GM23338 (cell line): ENCODE data around the gene MYH10. TPM values are rescaled to one million over a fixed set of nuclear protein-coding genes. Genes with fewer than 3 reads are reported as not detected.

Experiments used
- ATAC-seq: fragments of 200-7000 bp; cut with Tn5 transposase; 3 replicates; pipeline ENCODE4 v1.9.1; 2020
- DNase-seq: peaks from one replicate; pipeline ENCODE4 v3.0.0-alpha.2; 2015; ENCODE audit warnings: low spot score
- H2AFZ ChIP-seq: fragments of 200-600 bp; sonication (generic); 2 replicates; pipeline ENCODE4 v1.8.0; 2016; ENCODE audit warnings: antibody characterized with exemption, mild to moderate bottlenecking, moderate library complexity
- H3F3A ChIP-seq: fragments of 200-600 bp; sonication (generic); replicated peaks from 2 replicates; pipeline ENCODE4 v1.8.0; 2017; ENCODE audit warnings: antibody characterized with exemption, mixed run types, low read depth
- H3K27ac ChIP-seq: fragments of 200-600 bp; sonication (generic); 2 replicates; pipeline ENCODE4 v1.6.1; 2016; ENCODE audit warnings: low read depth
- H3K27me3 ChIP-seq: fragments of 200-600 bp; sonication (generic); 2 replicates; pipeline ENCODE4 v1.8.0; 2016; ENCODE audit warnings: mild to moderate bottlenecking, mixed run types, moderate library complexity; ENCODE audit not compliant: insufficient read depth
- H3K36me3 ChIP-seq: fragments of 200-600 bp; sonication (generic); 2 replicates; pipeline ENCODE4 v1.8.0; 2016; ENCODE audit warnings: mild to moderate bottlenecking; ENCODE audit not compliant: insufficient read depth
- H3K4me1 ChIP-seq: fragments of 200-600 bp; sonication (generic); 2 replicates; pipeline ENCODE4 v1.8.0; 2016; ENCODE audit warnings: mild to moderate bottlenecking, moderate library complexity; ENCODE audit not compliant: insufficient read depth
- H3K4me2 ChIP-seq: fragments of 200-600 bp; sonication (generic); 2 replicates; pipeline ENCODE4 v1.7.1; 2017; ENCODE audit warnings: mixed run types
- H3K4me3 ChIP-seq: fragments of 200-600 bp; sonication (generic); 2 replicates; pipeline ENCODE4 v1.6.1; 2016; ENCODE audit warnings: mixed run types
- H3K79me2 ChIP-seq: fragments of 200-600 bp; sonication (generic); replicated peaks from 2 replicates; pipeline ENCODE4 v1.8.0; 2017; ENCODE audit warnings: mild to moderate bottlenecking; ENCODE audit not compliant: insufficient read depth
- H3K9me2 ChIP-seq: fragments of 200-600 bp; sonication (generic); 2 replicates; pipeline ENCODE4 v1.8.0; 2017; ENCODE audit not compliant: insufficient read depth
- H4K20me1 ChIP-seq: fragments of 200-600 bp; sonication (generic); replicated peaks from 2 replicates; pipeline ENCODE4 v1.8.0; 2017; ENCODE audit warnings: mild to moderate bottlenecking; ENCODE audit not compliant: insufficient read depth
- H3K27ac Mint-ChIP-seq: 2 replicates; pipeline ENCODE4 v1.8.0; 2020; ENCODE audit warnings: inconsistent platforms, mild to moderate bottlenecking, moderate library complexity, mixed read lengths
- H3K27me3 Mint-ChIP-seq: 3 replicates; pipeline ENCODE4 v1.8.0; 2022; ENCODE audit warnings: low read depth, mild to moderate bottlenecking, moderate library complexity, mixed read lengths, inconsistent platforms; ENCODE audit not compliant: insufficient read depth, poor library complexity
- H3K36me3 Mint-ChIP-seq: 3 replicates; pipeline ENCODE4 v1.8.0; 2021; ENCODE audit warnings: low read depth, mild to moderate bottlenecking, inconsistent platforms, moderate library complexity, mixed read lengths
- H3K4me1 Mint-ChIP-seq: 3 replicates; pipeline ENCODE4 v1.8.0; 2020; ENCODE audit warnings: mild to moderate bottlenecking, inconsistent platforms, mixed read lengths
- H3K4me3 Mint-ChIP-seq: 3 replicates; pipeline ENCODE4 v1.8.0; 2021; ENCODE audit warnings: moderate library complexity, mild to moderate bottlenecking, inconsistent platforms, mixed read lengths
- H3K9me3 Mint-ChIP-seq: 3 replicates; pipeline ENCODE4 v1.8.0; 2020; ENCODE audit warnings: moderate library complexity, mild to moderate bottlenecking, inconsistent platforms, mixed read lengths
- CREB1 ChIP-seq: fragments of 250-450 bp; sonication (Bioruptor Pico); IDR thresholded peaks from 2 replicates; pipeline ENCODE4 v1.5.0; 2020; ENCODE audit warnings: low read depth, mild to moderate bottlenecking, moderate library complexity
- ETS1 ChIP-seq: IDR thresholded peaks from 2 replicates; pipeline ENCODE4 v1.6.1; 2016; ENCODE audit warnings: antibody characterized with exemption
- EZH2 ChIP-seq: fragments of 200-600 bp; sonication (generic); IDR thresholded peaks from one replicate; pipeline ENCODE4 v1.8.0; 2017; ENCODE audit warnings: antibody characterized with exemption, mild to moderate bottlenecking, low read depth; ENCODE audit not compliant: unreplicated experiment
- EZH2phosphoT487 ChIP-seq: fragments of 200-600 bp; sonication (generic); IDR thresholded peaks from one replicate; pipeline ENCODE4 v1.8.1; 2018; ENCODE audit warnings: antibody characterized with exemption; ENCODE audit not compliant: unreplicated experiment
- JUNB ChIP-seq: IDR thresholded peaks from one replicate; pipeline ENCODE4 v1.6.1; 2016; ENCODE audit warnings: antibody characterized with exemption; ENCODE audit not compliant: unreplicated experiment
- NANOG ChIP-seq: IDR thresholded peaks from 2 replicates; pipeline ENCODE4 v1.6.1; 2016; ENCODE audit warnings: antibody characterized with exemption, borderline replicate concordance
- POLR2AphosphoS5 ChIP-seq: IDR thresholded peaks from 2 replicates; pipeline ENCODE4 v1.6.1; 2016; ENCODE audit warnings: antibody characterized with exemption, low read depth
- REST ChIP-seq: IDR thresholded peaks from one replicate; pipeline ENCODE4 v1.6.1; 2018; ENCODE audit warnings: antibody characterized with exemption; ENCODE audit not compliant: unreplicated experiment
- STAT1 ChIP-seq: IDR thresholded peaks from one replicate; pipeline ENCODE4 v1.6.1; 2016; ENCODE audit warnings: antibody characterized with exemption; ENCODE audit not compliant: unreplicated experiment
- ZNF114 ChIP-seq: fragments of 250-450 bp; sonication (Bioruptor Pico); IDR thresholded peaks from 2 replicates; pipeline ENCODE4 v1.5.0; 2020; ENCODE audit warnings: mild to moderate bottlenecking, moderate library complexity
- ZNF331 ChIP-seq: fragments of 250-450 bp; sonication (Bioruptor Pico); IDR thresholded peaks from 2 replicates; pipeline ENCODE4 v1.5.0; 2020; ENCODE audit warnings: low read depth, mild to moderate bottlenecking, moderate library complexity
- ZNF462 ChIP-seq: fragments of 250-450 bp; sonication (Bioruptor Pico); IDR thresholded peaks from 2 replicates; pipeline ENCODE4 v1.5.0; 2020; ENCODE audit warnings: mild to moderate bottlenecking, moderate library complexity
- polyA plus RNA-seq: library from polyadenylated mRNA; unstranded; fragments of >200 nt; fragmentation: Nextera tagmentation; extraction: Ambion mirVana; gene quantifications from 2 replicates; pipeline ENCODE4 v1.2.1, GENCODE V29; 2016
- total RNA-seq: library from RNA; depleted of rRNA; stranded (reverse); fragments of >200 nt; shearing (Covaris generic); gene quantifications from 2 replicates; pipeline ENCODE4 v1.2.3, GENCODE V29; 2014
- TF ChIP-seq, protein P1 (sequence below), 2 experiments: fragments of 200-600 bp in 1 of 2; sonication (generic) in 1 of 2; conservative IDR thresholded peaks; 2 replicates each; pipeline versions ENCODE4 v1.5.1 to v1.6.1; 2016 to 2017; ENCODE audit warnings: antibody characterized with exemption in 2 of 2, low read depth in 2 of 2, mild to moderate bottlenecking in 2 of 2, moderate library complexity in 1 of 2

The MYH10 gene
- total and polyA plus RNA-seq, 2 experiments from 2014 or later = 89.5 to 230 TPM

DNA sequence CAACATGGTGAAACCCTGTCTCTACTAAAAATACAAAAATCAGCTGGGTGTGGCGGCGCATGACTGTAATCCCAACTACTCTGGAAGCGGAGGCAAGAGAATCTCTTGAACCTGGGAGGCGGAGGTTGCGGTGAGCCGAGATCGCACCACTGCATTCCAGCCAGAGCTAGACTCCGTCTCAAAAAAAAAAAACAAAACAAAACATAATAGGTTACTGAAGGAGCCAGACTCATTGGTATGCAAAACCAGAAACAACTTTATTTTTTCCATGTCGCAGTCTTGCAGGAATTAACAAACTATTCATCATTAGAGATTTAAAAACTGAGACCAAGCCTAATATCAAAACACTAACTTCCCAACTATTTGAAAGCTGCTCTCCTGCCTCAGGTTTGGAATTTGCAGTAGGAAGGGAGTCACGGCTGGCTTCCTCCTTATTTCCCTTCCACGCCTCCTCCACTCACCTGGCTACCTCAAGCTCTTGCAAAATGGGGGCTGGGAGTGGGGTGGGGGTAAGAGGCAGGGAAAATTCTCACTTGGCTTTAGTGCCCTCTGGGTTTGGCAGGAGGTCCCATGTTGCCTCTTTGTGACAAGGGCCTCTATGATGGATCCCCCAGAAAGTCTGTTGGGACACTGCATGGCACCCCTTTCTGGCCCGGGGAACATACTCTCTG lies 34.1 kb upstream of the MYH10 start:
- H3K4me3 Mint-ChIP-seq = no peak overlapping the region
- H3K9me2 ChIP-seq = no peaks in the 10 kb centered on the region
- H3K4me1 Mint-ChIP-seq = 0 out of 3 replicates have a peak, but pooled peaks cover 4% of the 10 kb centered on the region
- H4K20me1 ChIP-seq = no peaks in the 10 kb centered on the region
- H3K36me3 Mint-ChIP-seq = no peaks in the 10 kb centered on the region
- H3K27ac ChIP-seq = no peak overlapping the region
- H3K4me2 ChIP-seq = no peak overlapping the region
- H3F3A ChIP-seq = no peaks in the 10 kb centered on the region
- H3K4me1 ChIP-seq = peaks cover 7% of the 10 kb centered on the region; the same call in 1 of the 2 replicates
- no peaks in the 10 kb centered on the region for H3K27me3 ChIP-seq
- ATAC-seq (no peak), DNase-seq (no peak)
- no peaks in the 10 kb centered on the region for H3K79me2 ChIP-seq
- H3K36me3 ChIP-seq = no peaks in the 10 kb centered on the region
- TF ChIP-seq ZNF462 (no peak), REST (no peak), POLR2AphosphoS5 (no peak), CREB1 (no peak), ETS1 (no peak), EZH2 (no peak), JUNB (no peak), STAT1 (no peak), EZH2phosphoT487 (no peak), ZNF331 (CRISPR knock-in tag) (no peak), ZNF114 (CRISPR knock-in tag) (no peak), NANOG (no peak)
- TF ChIP-seq, protein P1, sequence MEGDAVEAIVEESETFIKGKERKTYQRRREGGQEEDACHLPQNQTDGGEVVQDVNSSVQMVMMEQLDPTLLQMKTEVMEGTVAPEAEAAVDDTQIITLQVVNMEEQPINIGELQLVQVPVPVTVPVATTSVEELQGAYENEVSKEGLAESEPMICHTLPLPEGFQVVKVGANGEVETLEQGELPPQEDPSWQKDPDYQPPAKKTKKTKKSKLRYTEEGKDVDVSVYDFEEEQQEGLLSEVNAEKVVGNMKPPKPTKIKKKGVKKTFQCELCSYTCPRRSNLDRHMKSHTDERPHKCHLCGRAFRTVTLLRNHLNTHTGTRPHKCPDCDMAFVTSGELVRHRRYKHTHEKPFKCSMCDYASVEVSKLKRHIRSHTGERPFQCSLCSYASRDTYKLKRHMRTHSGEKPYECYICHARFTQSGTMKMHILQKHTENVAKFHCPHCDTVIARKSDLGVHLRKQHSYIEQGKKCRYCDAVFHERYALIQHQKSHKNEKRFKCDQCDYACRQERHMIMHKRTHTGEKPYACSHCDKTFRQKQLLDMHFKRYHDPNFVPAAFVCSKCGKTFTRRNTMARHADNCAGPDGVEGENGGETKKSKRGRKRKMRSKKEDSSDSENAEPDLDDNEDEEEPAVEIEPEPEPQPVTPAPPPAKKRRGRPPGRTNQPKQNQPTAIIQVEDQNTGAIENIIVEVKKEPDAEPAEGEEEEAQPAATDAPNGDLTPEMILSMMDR (conservative IDR thresholded peaks at IDR 0.05; ENCODE audit: low read depth in 2 of 2) = no peak
- no peak overlapping the region for H3K27ac Mint-ChIP-seq
- peaks cover 4% of the 10 kb centered on the region for H3K27me3 Mint-ChIP-seq
- no peak overlapping the region for H3K4me3 ChIP-seq
- H3K9me3 Mint-ChIP-seq = no peaks in the 10 kb centered on the region
- no peak overlapping the region for H2AFZ ChIP-seq
